Activated CD8-positive, alpha-beta memory T cell treated with anti-CD3 and anti-CD28 coated beads, Interleukin-2, amount 50 U/mL, for 48 hours (primary cell): ENCODE results near the gene CDC42SE2.
"Not testable (repeated sequence)": the region's sequence is repeated elsewhere in the genome, so short reads cannot be mapped to it uniquely, and the experiment has no call there.

Experiments
- DNase-seq: peaks from one replicate; pipeline ENCODE4 v3.0.0-alpha.2; 2020

Gene CDC42SE2

GRCh38 chr5:131328536-131329285, 64.9 kb downstream of the CDC42SE2 start:
- no peak for DNase-seq

DNA sequence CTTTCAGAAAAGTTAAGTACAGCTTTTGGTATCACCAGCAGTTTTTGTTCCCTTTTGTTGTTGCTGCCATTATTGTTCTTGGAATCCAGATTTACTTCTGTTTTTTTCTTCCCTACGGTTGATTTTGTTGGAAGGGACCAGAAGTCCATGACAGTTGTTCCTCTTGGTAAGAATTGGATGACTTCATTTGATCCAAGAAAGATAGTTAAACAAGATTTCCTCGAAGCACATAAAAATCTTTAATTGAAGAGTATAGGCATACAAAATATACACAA, 65.4 kb downstream of the CDC42SE2 start:
- DNase-seq, result no peak

GRCh38 chr5:131330031-131330430, 66.2 kb downstream of the CDC42SE2 start:
- no peak for DNase-seq

DNA sequence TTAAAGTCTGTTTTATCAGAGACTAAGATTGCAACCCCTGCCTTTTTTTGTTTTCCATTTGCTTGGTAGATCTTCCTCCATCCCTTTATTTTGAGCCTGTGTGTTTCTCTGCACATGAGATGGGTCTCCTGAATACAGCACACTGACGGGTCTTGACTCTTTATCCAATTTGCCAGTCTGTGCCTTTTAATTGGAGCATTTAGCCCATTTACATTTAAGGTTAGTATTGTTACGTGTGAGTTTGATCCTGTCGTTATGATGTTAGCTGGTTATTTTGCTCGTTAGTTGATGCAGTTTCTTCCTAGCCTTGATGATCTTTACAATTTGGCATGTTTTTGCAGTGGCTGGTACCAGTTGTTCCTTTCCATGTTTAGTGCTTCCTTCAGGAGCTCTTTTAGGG, 71.9 kb downstream of the CDC42SE2 start:
- not testable (repeated sequence) for DNase-seq

DNA sequence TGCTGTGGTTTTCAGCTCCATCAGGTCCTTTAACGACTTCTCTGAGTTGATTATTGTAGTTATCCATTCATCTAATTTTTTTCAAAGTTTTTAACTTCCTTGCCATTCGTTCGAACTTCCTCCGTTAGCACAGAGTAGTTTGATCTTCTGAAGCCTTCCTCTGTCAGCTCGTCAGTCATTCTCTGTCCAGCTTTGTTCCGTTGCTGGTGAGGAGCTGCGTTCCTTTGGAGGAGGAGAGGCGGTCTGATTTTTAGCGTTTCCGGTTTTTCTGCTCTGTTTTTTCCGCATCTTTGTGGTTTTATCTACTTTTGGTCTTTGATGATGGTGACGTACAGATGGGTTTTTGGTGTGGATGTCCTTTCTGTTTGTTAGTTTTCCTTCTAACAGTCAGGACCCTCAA, 72.9 kb downstream of the CDC42SE2 start:
- not testable (repeated sequence) for DNase-seq

- DNase-seq, result not testable (repeated sequence)
These were observed 73.6 kb downstream of the CDC42SE2 start for GRCh38 chr5:131337240-131338050.

DNA sequence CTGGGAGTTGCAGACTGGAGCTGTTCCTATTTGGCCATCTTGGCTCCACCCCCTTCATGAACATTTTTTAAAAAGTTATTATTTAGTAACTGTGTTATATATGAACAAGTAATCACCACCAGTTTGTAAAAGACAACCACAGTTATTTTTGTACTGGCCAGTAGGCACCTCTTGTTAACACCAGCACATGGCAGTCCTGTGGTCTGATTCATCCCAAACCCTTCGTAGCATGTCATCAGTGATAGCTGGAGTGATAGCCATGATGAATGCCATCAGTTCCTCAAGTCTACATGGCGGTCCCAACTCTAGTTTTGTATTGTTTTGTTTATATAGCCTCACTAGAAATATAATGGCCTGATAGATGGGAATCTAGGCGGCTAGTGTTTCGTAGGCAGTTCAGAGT, 74.2 kb downstream of the CDC42SE2 start:
- no peak for DNase-seq

- DNase-seq, result not testable (repeated sequence)
These were observed 80.4 kb downstream of the CDC42SE2 start for GRCh38 chr5:131344288-131344687.

DNA sequence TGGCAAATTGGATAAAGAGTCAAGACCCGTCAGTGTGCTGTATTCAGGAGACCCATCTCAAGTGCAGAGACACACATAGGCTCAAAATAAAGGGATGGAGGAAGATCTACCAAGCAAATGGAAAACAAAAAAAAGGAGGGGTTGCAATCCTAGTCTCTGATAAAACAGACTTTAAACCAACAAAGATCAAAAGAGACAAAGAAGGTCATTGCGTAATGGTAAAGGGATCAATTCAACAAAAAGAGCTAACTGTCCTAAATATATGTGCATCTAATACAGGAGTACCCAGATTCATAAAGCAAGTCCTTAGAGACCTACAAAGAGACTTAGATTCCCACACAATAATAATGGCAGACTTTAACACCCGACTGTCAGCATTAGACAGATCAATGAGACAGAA, 82.4 kb downstream of the CDC42SE2 start:
- DNase-seq, result not testable (repeated sequence)

DNA sequence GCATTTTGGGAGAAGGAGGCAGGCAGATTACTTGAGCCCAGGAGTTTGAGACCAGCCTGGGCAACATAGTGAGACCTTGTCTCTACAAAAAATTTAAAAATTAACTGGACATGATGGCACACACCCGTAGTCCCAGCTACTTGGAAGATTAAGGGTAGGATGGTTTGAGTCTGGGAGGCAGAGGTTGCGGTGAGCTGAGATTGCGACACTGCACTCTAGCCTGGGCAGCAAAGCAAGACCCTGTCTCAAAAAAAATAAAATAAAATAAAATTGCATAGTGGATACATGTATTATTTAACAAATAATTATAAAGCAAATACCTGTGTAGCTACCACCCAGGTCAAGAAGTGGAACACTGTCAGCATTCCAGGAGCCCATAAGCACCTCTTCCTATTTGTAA, 90.1 kb downstream of the CDC42SE2 start:
- no peak for DNase-seq

GRCh38 chr5:131355971-131356528, 92.2 kb downstream of the CDC42SE2 start:
- DNase-seq, result no peak

DNA sequence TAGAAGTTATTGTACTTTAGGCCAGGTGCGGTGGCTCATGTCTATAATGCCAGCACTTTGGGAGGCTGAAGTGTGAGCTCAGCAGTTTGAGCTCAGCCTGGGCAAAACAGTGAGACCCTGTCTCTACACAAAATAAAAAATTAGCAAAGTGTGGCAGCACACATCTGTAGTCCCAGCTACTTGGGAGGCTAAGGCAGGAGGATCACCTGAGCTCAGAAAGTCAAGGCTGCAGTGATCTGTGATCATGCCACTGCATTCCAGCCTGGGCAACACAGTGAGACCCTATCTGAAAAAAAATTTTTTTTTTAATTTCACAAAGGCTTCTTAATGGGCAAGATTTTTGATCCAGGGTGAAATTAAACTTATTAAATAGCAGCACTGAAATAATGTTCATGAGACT, 92.8 kb downstream of the CDC42SE2 start:
- DNase-seq, result no peak

GRCh38 chr5:131357739-131358561, 94.1 kb downstream of the CDC42SE2 start:
- no peak for DNase-seq

- DNase-seq, result no peak
These were observed 97.9 kb downstream of the CDC42SE2 start for GRCh38 chr5:131361677-131362315.

DNA sequence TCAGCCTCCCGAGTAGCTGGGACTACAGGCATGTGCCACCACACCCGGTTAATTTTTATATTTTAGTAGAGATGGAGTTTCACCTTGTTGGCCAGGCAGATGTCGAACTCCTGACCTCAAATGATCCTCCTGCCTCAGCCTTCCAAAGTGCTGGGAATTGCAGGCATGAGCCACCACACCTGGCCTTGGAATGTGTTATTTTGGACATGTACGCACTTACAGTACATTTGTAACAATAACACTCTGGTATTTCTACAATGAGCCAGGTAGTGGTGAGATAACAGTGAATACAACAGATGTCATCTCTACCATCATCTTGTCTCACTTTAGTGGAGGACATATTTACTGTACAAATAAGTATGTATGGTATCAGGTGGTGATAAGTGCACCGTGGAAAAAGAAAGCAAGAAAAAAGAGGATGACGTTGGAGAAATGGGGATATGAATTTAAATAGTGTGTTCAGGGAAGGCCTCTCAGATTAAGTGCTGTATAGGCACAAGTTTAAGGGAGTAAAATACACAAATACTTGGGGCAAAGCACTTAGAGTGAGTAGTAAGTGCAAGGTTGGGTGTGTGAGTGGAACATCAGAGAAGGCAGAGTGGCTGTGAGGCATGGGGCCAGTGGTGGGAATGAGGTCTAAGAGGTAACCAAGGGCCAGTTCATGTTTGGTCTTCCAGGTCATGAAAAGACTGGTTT, 100.1 kb downstream of the CDC42SE2 start:
- no peak for DNase-seq

GRCh38 chr5:131364507-131365050, 100.7 kb downstream of the CDC42SE2 start:
- no peak for DNase-seq

DNA sequence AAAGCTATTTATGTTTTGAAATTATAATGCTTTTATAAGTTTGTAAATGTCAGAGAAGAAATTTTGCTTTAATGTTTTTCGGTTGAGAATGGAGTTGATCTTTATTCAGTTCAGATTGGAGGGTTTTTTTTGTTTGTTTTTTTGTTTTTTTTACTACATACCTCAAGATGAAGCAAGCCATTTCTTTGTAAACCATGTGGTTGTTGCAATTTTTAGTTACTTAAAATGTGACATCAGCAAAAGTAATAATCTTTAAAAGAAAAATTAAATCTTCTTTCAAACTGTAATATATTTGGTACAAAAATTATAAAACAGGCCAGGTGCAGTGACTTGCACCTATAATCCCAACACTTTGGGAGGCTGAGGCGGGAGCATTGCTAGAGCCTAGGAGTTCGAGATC, 102.6 kb downstream of the CDC42SE2 start:
- no peak for DNase-seq

DNA sequence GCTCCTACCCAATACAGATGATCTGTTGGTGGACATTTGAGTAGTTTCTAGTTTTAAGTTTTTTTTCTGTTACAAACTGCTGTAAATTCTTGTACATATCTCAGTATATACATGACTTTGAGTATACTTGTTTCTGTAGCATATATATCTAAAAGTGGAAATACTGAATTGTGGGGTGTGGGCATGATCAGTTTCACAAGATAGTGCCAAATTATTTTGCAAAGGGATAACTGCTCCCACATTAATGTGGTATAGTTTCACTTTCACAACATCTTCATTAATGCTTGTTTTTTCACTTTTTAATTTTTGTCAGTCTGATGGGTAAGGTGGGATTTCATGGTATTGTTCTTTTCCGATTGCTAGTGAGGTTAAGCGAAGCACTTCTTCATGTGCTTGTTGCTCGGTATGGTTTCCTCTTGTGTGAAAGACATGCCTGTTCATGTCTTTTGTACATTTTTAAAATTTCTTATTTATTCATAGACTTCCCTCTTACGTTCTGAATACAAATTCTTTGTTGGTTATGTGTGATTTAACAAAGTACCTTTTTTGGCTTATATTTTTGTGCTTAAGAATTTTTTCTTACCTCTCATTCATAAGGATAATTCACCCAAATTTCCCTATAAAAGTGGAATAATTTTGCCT, 103.5 kb downstream of the CDC42SE2 start:
- no peak for DNase-seq

GRCh38 chr5:131368866-131369265, 105.0 kb downstream of the CDC42SE2 start:
- DNase-seq, result no peak

DNA sequence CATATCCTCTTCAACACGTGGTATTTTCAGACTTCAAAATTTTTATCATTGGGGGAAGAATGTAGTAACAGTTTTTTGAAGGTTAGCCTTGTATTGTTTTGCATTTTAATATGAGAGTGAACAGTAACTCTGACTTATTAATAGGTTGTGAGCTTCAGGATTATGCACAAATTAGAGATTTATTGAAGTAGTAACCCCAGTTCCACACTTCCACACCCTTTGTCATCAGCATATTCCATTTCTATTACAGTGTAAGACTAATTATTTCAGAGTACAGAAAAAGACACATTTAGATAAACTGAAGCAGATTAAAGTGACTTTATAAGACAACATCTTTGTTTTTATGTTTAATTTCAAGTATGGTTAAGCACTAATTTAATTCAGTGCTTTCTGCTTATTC, 105.7 kb downstream of the CDC42SE2 start:
- no peak for DNase-seq

- no peak for DNase-seq
These were observed 108.0 kb downstream of the CDC42SE2 start for GRCh38 chr5:131371835-131372234.
